ENCODE data around the gene MEIOB.

GRCh38 chr16:1816396-1817275 lies 55.3 kb downstream of the MEIOB start:
- no peak for TF ChIP-seq EZH2phosphoT487 (IDR thresholded peaks at IDR 0.05; ENCODE audit: borderline replicate concordance, low read length)
- no peak for TF ChIP-seq CTCF (conservative IDR thresholded peaks at IDR 0.05; ENCODE audit: low read depth, low read length)
